HepG2 (cell line): ENCODE results near the gene TPRA1. TPM values are rescaled to one million over a fixed set of nuclear protein-coding genes. Genes with fewer than 3 reads are reported as not detected.

Experiments
- ATAC-seq: fragments of 200-7000 bp; cut with Tn5 transposase; 3 replicates; pipeline ENCODE4 v1.9.1; 2020; ENCODE audit warnings: mild to moderate bottlenecking, moderate library complexity
- BruUV-seq: library from RNA; stranded (reverse); fragments of 400-500 nt; replicated peaks from 2 replicates; lab custom pipeline; 2021; lab: Mats Ljungman, UMichigan
- CTCF ChIA-PET: fragments of 300-600 bp; formaldehyde crosslinking; extraction: SDS; loops from one replicate; lab custom pipeline; 2021; ENCODE audit warnings: low total read pairs, inconsistent platforms, low intra/inter-chr PET ratio; lab: Yijun Ruan, JAX
- POLR2A ChIA-PET: fragments of 350-600 bp; sonication (Branson Sonifier 250); formaldehyde crosslinking; loops from one replicate; lab custom pipeline; 2020; ENCODE audit warnings: antibody characterized with exemption, inconsistent platforms; lab: Yijun Ruan, JAX
- DNase-seq: peaks from one replicate; pipeline ENCODE4 v3.0.0-alpha.2; 2015; ENCODE audit warnings: low spot score
- FAIRE-seq: peaks from 3 replicates; lab custom pipeline; 2011; peaks lifted over from hg19 to GRCh38; lab: Jason Lieb, UNC
- H2AFZ ChIP-seq: one replicate; pipeline ENCODE4 v1.6.1; 2011; ENCODE audit warnings: low read length, inconsistent platforms
- H3K27ac ChIP-seq: fragments of 300-600 bp; 3 replicates; pipeline ENCODE4 v1.8.0; 2011; ENCODE audit warnings: mixed run types, mild to moderate bottlenecking, mixed read lengths, low read length, inconsistent platforms; ENCODE audit not compliant: insufficient read depth; ENCODE audit errors: extremely low read length
- H3K27me3 ChIP-seq, 2 experiments: fragments of 200-600 bp in 1 of 2; 2 replicates in 1 of 2; 3 replicates in 1 of 2; pipeline versions ENCODE4 v1.6.0 to v1.8.0; 2011; ENCODE audit warnings: low read length in 2 of 2, mild to moderate bottlenecking in 2 of 2, moderate library complexity in 2 of 2, inconsistent platforms in 1 of 2; ENCODE audit not compliant: insufficient read depth in 2 of 2, control insufficient read depth in 1 of 2
- H3K36me3 ChIP-seq, 2 experiments: fragments of 200-600 bp in 1 of 2; replicated peaks in 1 of 2; 2 replicates in 1 of 2; 3 replicates in 1 of 2; pipeline versions ENCODE4 v1.5.1 to v1.8.0; 2011; ENCODE audit warnings: low read length in 2 of 2, inconsistent platforms in 1 of 2; ENCODE audit not compliant: insufficient read depth in 2 of 2, control insufficient read depth in 1 of 2
- H3K4me1 ChIP-seq: 2 replicates; pipeline ENCODE4 v1.5.1; 2012; ENCODE audit warnings: low read length, inconsistent platforms; ENCODE audit not compliant: insufficient read depth
- H3K4me2 ChIP-seq: 2 replicates; pipeline ENCODE4 v1.6.0; 2011; ENCODE audit warnings: low read depth, low read length, inconsistent platforms
- H3K4me3 ChIP-seq, 3 experiments: fragments of 200-600 bp in 1 of 3; sonication (generic), shearing (Covaris generic) in 1 of 3; replicated peaks in 1 of 3; 2 replicates each; pipeline ENCODE4 v1.5.1; 2011 to 2016; ENCODE audit warnings: low read length in 3 of 3, inconsistent platforms in 2 of 3, low read depth in 2 of 3, mild to moderate bottlenecking in 2 of 3, control low read depth in 1 of 3, mixed read lengths in 1 of 3; ENCODE audit not compliant: insufficient read depth in 1 of 3
- H3K79me2 ChIP-seq: one replicate; pipeline ENCODE4 v1.6.1; 2011; ENCODE audit warnings: low read length, inconsistent platforms; ENCODE audit not compliant: insufficient read depth
- H3K9ac ChIP-seq: 2 replicates; pipeline ENCODE4 v1.6.0; 2011; ENCODE audit warnings: mild to moderate bottlenecking, low read depth, low read length, inconsistent platforms; ENCODE audit not compliant: insufficient read depth
- H3K9me3 ChIP-seq: 2 replicates; pipeline ENCODE4 v1.5.1; 2012; ENCODE audit warnings: mild to moderate bottlenecking, low read length
- H4K20me1 ChIP-seq: 2 replicates; pipeline ENCODE4 v1.6.0; 2011; ENCODE audit warnings: inconsistent platforms, mild to moderate bottlenecking, low read length, moderate library complexity; ENCODE audit not compliant: insufficient read depth
- DPF2 ChIP-seq: sonication (generic); formaldehyde crosslinking; IDR thresholded peaks from 2 replicates; pipeline ENCODE4 v1.4.0; 2020; ENCODE audit warnings: mild to moderate bottlenecking, low read depth, missing genetic modification reagents, borderline replicate concordance
- IRX3 ChIP-seq: sonication (generic); formaldehyde crosslinking; IDR thresholded peaks from 2 replicates; pipeline ENCODE4 v1.8.1; 2023; ENCODE audit warnings: mild to moderate bottlenecking, low read depth, missing genetic modification reagents, borderline replicate concordance
- RAD51 ChIP-seq: fragments of 450-650 bp; IDR thresholded peaks from 2 replicates; pipeline ENCODE4 v1.6.1; 2016; ENCODE audit warnings: borderline replicate concordance
- STAG1 ChIP-seq: sonication (generic); formaldehyde crosslinking; IDR thresholded peaks from 2 replicates; pipeline ENCODE4 v1.4.0; 2020; ENCODE audit warnings: missing genetic modification reagents
- U2AF2 ChIP-seq: fragments of 200-400 bp; formaldehyde crosslinking; IDR thresholded peaks from 2 replicates; pipeline ENCODE4 v1.6.1; 2017; ENCODE audit warnings: low read depth, mild to moderate bottlenecking, low read length
- ZBTB21 ChIP-seq: sonication (generic); formaldehyde crosslinking; IDR thresholded peaks from 2 replicates; pipeline ENCODE4 v1.4.0; 2020; ENCODE audit warnings: missing genetic modification reagents
- ZNF570 ChIP-seq: sonication (generic); formaldehyde crosslinking; IDR thresholded peaks from 2 replicates; pipeline ENCODE4 v1.4.0; 2020; ENCODE audit warnings: mild to moderate bottlenecking, missing genetic modification reagents, borderline replicate concordance
- ZNF678 ChIP-seq: sonication (generic); formaldehyde crosslinking; IDR thresholded peaks from 2 replicates; pipeline ENCODE4 v1.4.0; 2020; ENCODE audit warnings: mild to moderate bottlenecking, missing genetic modification reagents
- ZNF850 ChIP-seq: sonication (generic); formaldehyde crosslinking; conservative IDR thresholded peaks from 2 replicates; pipeline ENCODE4 v1.9.0; 2021; ENCODE audit warnings: mild to moderate bottlenecking, missing genetic modification reagents
- WGBS: methylation state at CpG from one replicate; pipeline ENCODE4 v1.1.6; 2017; ENCODE audit warnings: low lambda C conversion rate; 5-methylcytosine and 5-hydroxymethylcytosine counted together
- in situ Hi-C: cut with HindIII; loops from 2 replicates; pipeline ENCODE4 v1.10.0; 2017; ENCODE audit warnings: low pct_unique_long_range_greater_than_20kb; ENCODE audit not compliant: extremely low pct_ligation_motif_present
- intact Hi-C: fragments of 100-400 bp; cut with micrococcal nuclease; formaldehyde crosslinking; loops from one replicate; pipeline ENCODE4 v1.10.0; 2022; ENCODE audit not compliant: unreplicated experiment
- polyA plus RNA-seq, 8 experiments: library from polyadenylated mRNA; depleted of rRNA in 3 of 8; stranded (reverse) in 7 of 8; unstranded in 1 of 8; fragments of >200 nt; fragmentation: Illumina TruSeq in 4 of 8; extraction: Trizol in 4 of 8; gene quantifications; 2 replicates each; pipeline versions ENCODE4 v1.2.1 to v1.2.3, GENCODE V29; 2011 to 2016; ENCODE audit warnings: low read depth in 4 of 8, missing spikeins in 1 of 8, mixed read lengths in 1 of 8; ENCODE audit not compliant: insufficient read depth in 1 of 8
- total RNA-seq, 5 experiments: library from RNA; depleted of rRNA; stranded (reverse); fragments of >200 nt; fragmentation: Illumina TruSeq; extraction: Trizol; gene quantifications; 2 replicates each; pipeline ENCODE4 v1.2.3, GENCODE V29; 2016; ENCODE audit warnings: low read depth in 1 of 5
- TF ChIP-seq, protein P1 (sequence below): sonication (generic); formaldehyde crosslinking; IDR thresholded peaks from 2 replicates; pipeline ENCODE4 v1.8.0; 2022; ENCODE audit warnings: mild to moderate bottlenecking, missing genetic modification reagents, moderate library complexity
- TF ChIP-seq, protein P2 (sequence below): sonication (generic); formaldehyde crosslinking; IDR thresholded peaks from 2 replicates; pipeline ENCODE4 v1.5.0; 2020; ENCODE audit warnings: mild to moderate bottlenecking, missing genetic modification reagents, moderate library complexity

TPRA1 gene
- total and polyA plus RNA-seq, 2 of the 13 experiments (the other 11 are each of a cell fraction or from before 2014, with no cell fraction given): 25.4 to 25.8 TPM

DNA sequence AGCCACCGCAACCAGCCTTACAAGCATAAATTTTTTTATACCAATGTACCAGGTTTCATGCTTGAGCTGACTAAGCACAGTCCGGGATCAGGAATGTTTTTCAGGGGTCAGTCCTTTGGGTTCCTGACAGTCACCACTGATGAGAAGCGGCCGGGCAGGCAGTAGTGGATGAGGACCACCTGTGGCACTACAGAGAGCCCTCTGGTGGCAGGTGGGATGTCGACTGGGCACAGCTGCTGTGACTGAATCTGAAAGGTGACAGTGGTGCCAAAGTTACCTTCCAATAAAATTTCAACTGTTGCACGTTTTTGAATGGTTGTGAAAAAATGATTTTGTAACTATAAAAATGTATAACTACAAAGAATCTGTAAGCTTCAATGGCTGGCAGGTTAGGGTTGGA, 34.0 kb downstream of the TPRA1 start:
- WGBS: 25% methylated on average over 6 of the region's 6 CpGs
- no TSS peak for BruUV-seq

DNA sequence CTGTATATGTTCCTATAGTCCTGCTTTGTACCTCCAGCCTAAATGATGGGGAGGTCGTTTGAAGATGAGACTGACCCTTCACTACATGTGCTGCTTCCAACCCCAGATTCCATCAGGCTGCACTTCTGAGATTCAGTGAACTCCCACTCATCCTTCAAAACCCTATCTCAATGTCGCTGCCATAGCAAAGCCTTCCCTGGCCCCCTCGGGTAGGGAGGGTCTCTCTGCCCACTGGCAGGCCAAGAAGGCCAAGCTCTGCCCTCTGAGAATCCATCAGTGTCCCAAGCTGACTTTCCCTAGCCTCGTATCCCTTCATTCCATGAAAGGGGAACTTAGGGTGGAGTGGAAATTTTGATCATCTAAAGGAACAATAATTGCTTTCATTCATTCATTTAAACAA, 35.4 kb downstream of the TPRA1 start:
- Histone ChIP-seq H3K27me3 (peaks cover 2 to 6% of the 10 kb centered on the region in 2 experiments; a peak in 4 of 5 replicates), H4K20me1 (no peaks in the 10 kb centered on the region), H2AFZ (no peak overlapping the region), H3K9ac (no peak overlapping the region), H3K4me3 (no peak overlapping the region), H3K36me3 (no peaks in the 10 kb centered on the region), H3K4me2 (no peak overlapping the region), H3K9me3 (peaks cover 5% of the 10 kb centered on the region; the same call in 1 of the 2 replicates), H3K27ac (no peak overlapping the region), H3K79me2 (no peaks in the 10 kb centered on the region), H3K4me1 (no peaks in the 10 kb centered on the region)
- POLR2A ChIA-PET: no interaction called here
- no peak for FAIRE-seq
- ATAC-seq: no peak
- DNase-seq: no peak
- CTCF ChIA-PET: no interaction called here
- in situ Hi-C loops: no loop called here
- no TSS peak for BruUV-seq
- intact Hi-C loops: no loop called here
- WGBS: 5% methylated on average over 3 of the region's 4 CpGs
- TF ChIP-seq, protein P1, sequence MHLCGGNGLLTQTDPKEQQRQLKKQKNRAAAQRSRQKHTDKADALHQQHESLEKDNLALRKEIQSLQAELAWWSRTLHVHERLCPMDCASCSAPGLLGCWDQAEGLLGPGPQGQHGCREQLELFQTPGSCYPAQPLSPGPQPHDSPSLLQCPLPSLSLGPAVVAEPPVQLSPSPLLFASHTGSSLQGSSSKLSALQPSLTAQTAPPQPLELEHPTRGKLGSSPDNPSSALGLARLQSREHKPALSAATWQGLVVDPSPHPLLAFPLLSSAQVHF (CRISPR knock-in tag): no peak
- TF ChIP-seq U2AF2 (no peak), IRX3 (CRISPR knock-in tag) (no peak), ZNF850 (no peak)

More for the DNA sequence above, 34.0 kb downstream of the TPRA1 start:
- peak; percentile 89 for ATAC-seq
- 0 out of 2 replicates have a peak, but pooled peaks have one; percentile 17 for TF ChIP-seq STAG1 (CRISPR knock-in tag)
- no peak for TF ChIP-seq ZNF570 (CRISPR knock-in tag)
- TF ChIP-seq, protein P2, sequence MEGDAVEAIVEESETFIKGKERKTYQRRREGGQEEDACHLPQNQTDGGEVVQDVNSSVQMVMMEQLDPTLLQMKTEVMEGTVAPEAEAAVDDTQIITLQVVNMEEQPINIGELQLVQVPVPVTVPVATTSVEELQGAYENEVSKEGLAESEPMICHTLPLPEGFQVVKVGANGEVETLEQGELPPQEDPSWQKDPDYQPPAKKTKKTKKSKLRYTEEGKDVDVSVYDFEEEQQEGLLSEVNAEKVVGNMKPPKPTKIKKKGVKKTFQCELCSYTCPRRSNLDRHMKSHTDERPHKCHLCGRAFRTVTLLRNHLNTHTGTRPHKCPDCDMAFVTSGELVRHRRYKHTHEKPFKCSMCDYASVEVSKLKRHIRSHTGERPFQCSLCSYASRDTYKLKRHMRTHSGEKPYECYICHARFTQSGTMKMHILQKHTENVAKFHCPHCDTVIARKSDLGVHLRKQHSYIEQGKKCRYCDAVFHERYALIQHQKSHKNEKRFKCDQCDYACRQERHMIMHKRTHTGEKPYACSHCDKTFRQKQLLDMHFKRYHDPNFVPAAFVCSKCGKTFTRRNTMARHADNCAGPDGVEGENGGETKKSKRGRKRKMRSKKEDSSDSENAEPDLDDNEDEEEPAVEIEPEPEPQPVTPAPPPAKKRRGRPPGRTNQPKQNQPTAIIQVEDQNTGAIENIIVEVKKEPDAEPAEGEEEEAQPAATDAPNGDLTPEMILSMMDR (CRISPR knock-in tag): peak; percentile 52
- no peak for TF ChIP-seq ZNF678 (CRISPR knock-in tag)
- no peak for TF ChIP-seq RAD51
- no peak for TF ChIP-seq ZBTB21 (CRISPR knock-in tag)
- no peak for TF ChIP-seq DPF2 (CRISPR knock-in tag)
- Histone ChIP-seq H4K20me1 (no peaks in the 10 kb centered on the region), H3K27me3 (peaks cover 0 to 4% of the 10 kb centered on the region in 2 experiments; a peak in 3 of 5 replicates), H3K4me2 (no peak overlapping the region), H3K4me3 (no peak overlapping the region), H3K9ac (no peak overlapping the region), H3K79me2 (no peaks in the 10 kb centered on the region), H3K36me3 (no peaks in the 10 kb centered on the region), H3K4me1 (no peaks in the 10 kb centered on the region), H2AFZ (no peak overlapping the region), H3K27ac (no peak overlapping the region), H3K9me3 (peaks cover 6% of the 10 kb centered on the region; the same call in 1 of the 2 replicates)
- ChIA-PET CTCF (no interaction called here), POLR2A (no interaction called here)
- no peak for DNase-seq
- FAIRE-seq: peak; percentile 12
- intact Hi-C loops: no loop called here
- in situ Hi-C loops: no loop called here
